H1 (cell line): ENCODE results near the gene EBLN2. TPM values are rescaled to one million over a fixed set of nuclear protein-coding genes. Genes with fewer than 3 reads are reported as not detected.

Experiments
- CTBP2 ChIP-seq: IDR thresholded peaks from 2 replicates; pipeline ENCODE4 v1.7.0; 2011; ENCODE audit warnings: borderline replicate concordance, mild to moderate bottlenecking, moderate library complexity, mixed read lengths, low read length; ENCODE audit not compliant: insufficient read depth, insufficient read length
- KDM4A ChIP-seq: IDR thresholded peaks from one replicate; pipeline ENCODE4 v1.7.1; 2012; ENCODE audit warnings: low read depth, mild to moderate bottlenecking, moderate library complexity, low read length, inconsistent platforms; ENCODE audit not compliant: severe bottlenecking
- NANOG ChIP-seq: IDR thresholded peaks from 2 replicates; pipeline ENCODE4 v1.6.1; 2011; ENCODE audit warnings: low read length, low read depth, mild to moderate bottlenecking, inconsistent platforms; ENCODE audit not compliant: insufficient read depth, poor library complexity, severe bottlenecking
- NRF1 ChIP-seq: IDR thresholded peaks from 2 replicates; pipeline ENCODE4 v1.6.1; 2011; ENCODE audit warnings: mild to moderate bottlenecking, low read depth, low read length, improper control_type of control experiment
- RFX5 ChIP-seq: IDR thresholded peaks from 2 replicates; pipeline ENCODE4 v1.6.1; 2011; ENCODE audit warnings: low read depth, low read length, improper control_type of control experiment, borderline replicate concordance
- TAF1 ChIP-seq: IDR thresholded peaks from 2 replicates; pipeline ENCODE4 v1.6.1; 2011; ENCODE audit warnings: mild to moderate bottlenecking, low read depth, low read length
- polyA plus RNA-seq, 7 experiments: library from polyadenylated mRNA; depleted of rRNA in 3 of 7; stranded (reverse) in 5 of 7; unstranded in 2 of 7; fragments of >200 nt in 5 of 7; fragments of 200-250 nt in 2 of 7; gene quantifications; 1 replicate in 5 of 7; 2 replicates in 1 of 7; 4 replicates in 1 of 7; pipeline versions ENCODE4 v1.2.1 to v1.2.3, GENCODE V29; 2011 to 2013; ENCODE audit warnings: missing spikeins in 2 of 7, mixed read lengths in 2 of 7
- small RNA-seq: library from polyadenylated mRNA; stranded (forward); fragments of <200 nt; extraction: miRNeasy Mini kit (QIAGEN cat#:217004); gene quantifications from one replicate; pipeline ENCODE3, GENCODE V24; 2013; ENCODE audit not compliant: insufficient read depth
- total RNA-seq: library from RNA; stranded (reverse); fragmentation: NEBNext Ultra II Directional; extraction: Animal tissue kit (Norgen Biotek cat#: 25700); gene quantifications from 2 replicates; pipeline ENCODE4 v1.2.1, GENCODE V29; 2021
- TF ChIP-seq, protein P1 (sequence below): IDR thresholded peaks from 2 replicates; pipeline ENCODE4 v1.6.1; 2012; ENCODE audit warnings: inconsistent platforms

The EBLN2 gene
- total and polyA plus RNA-seq, 2 of the 8 experiments (the other 6 are each of a cell fraction or from before 2014, with no cell fraction given), result 1.9 to 3.8 TPM

DNA sequence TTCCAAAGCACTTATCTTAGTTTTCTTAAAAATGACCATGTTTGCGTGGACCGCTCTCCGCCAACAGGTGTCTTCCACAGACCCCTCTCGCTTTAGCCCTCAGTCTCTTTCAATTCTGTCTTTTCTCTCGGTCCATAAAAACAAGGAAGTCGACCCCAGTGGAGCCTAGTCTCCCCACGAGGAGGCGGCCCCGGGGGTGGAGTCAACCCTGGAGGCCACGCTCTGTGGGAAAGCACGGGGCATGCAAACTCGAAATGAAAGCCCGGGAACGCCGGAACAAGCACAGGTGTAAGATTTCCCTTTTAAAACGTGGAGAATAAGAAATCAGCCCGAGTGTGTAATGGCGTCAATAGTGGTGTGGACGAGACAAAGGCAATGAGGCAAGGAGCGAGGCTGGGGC is 49.1 kb downstream of the EBLN2 start (continued):
- no peak for TF ChIP-seq CTBP2
- TF ChIP-seq RFX5, result no peak
- TF ChIP-seq, protein P1, sequence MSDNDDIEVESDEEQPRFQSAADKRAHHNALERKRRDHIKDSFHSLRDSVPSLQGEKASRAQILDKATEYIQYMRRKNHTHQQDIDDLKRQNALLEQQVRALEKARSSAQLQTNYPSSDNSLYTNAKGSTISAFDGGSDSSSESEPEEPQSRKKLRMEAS, result no peak
- TF ChIP-seq TAF1, result no peak
- TF ChIP-seq NANOG, result no peak
- TF ChIP-seq KDM4A, result no peak
- TF ChIP-seq NRF1, result no peak
- TF ChIP-seq, all 59 proteins: peak for 0

Small RNA genes within 50 kb of the gene (small RNA-seq; reads per million reads assigned to genes)
- gene RNU2-64P (not detected), gene RNU6-557P (not detected), gene RNU7-19P (not detected)

Other genes starting within 250 kb of the EBLN2 start
- 33.7 and 34.4 TPM in 2 replicates for gene SHQ1, start 213.2 kb upstream of the EBLN2 start, total RNA-seq
- 7.5 and 10.7 TPM in 2 replicates for gene SHQ1, start 213.2 kb upstream of the EBLN2 start, polyA plus RNA-seq (2011; rRNA removed)
- gene GXYLT2, start 173.6 kb upstream of the EBLN2 start, total RNA-seq, result 3.9 and 5.6 TPM in 2 replicates
- gene GXYLT2, start 173.6 kb upstream of the EBLN2 start, polyA plus RNA-seq (2011; rRNA removed), result 1.3 and 1.8 TPM in 2 replicates
- 89.9 and 91.9 TPM in 2 replicates for gene PPP4R2, start 64.8 kb upstream of the EBLN2 start, total RNA-seq
- 4.5 and 11.5 TPM in 2 replicates for gene PPP4R2, start 64.8 kb upstream of the EBLN2 start, polyA plus RNA-seq (2011; rRNA removed)